AG09309 (cell line): ENCODE data around the gene RIOK1.
A peak's percentile ranks its signal among the peaks of the same experiment; 100 is the strongest.

Experiments
- DNase-seq: peaks from one replicate; pipeline ENCODE4 v3.0.0-alpha.2; 2010; ENCODE audit warnings: low read depth
- H3K4me3 ChIP-seq: 2 replicates; pipeline ENCODE4 v1.5.1; 2011; ENCODE audit warnings: mild to moderate bottlenecking, low read depth, low read length, moderate library complexity; ENCODE audit not compliant: control insufficient read depth
- CTCF ChIP-seq: IDR thresholded peaks from 2 replicates; pipeline ENCODE4 v1.5.1; 2011; ENCODE audit warnings: mild to moderate bottlenecking, low read depth, low read length, inconsistent platforms; ENCODE audit not compliant: insufficient read depth, control insufficient read depth; ENCODE audit errors: missing control alignments

RIOK1 gene

GRCh38 chr6:7419065-7419464, 29.5 kb downstream of the RIOK1 start:
- H3K4me3 ChIP-seq = no peak overlapping the region
- TF ChIP-seq CTCF = no peak
- DNase-seq = no peak

- no peak for TF ChIP-seq CTCF
- H3K4me3 ChIP-seq = no peak overlapping the region
- DNase-seq = no peak
Measured at GRCh38 chr6:7421066-7421465, 31.5 kb downstream of the RIOK1 start.

- H3K4me3 ChIP-seq = no peak overlapping the region
- no peak for DNase-seq
- TF ChIP-seq CTCF = no peak
Measured at GRCh38 chr6:7424058-7424457, 34.5 kb downstream of the RIOK1 start.

- H3K4me3 ChIP-seq = no peak overlapping the region
- peak; percentile 33 for DNase-seq
- peak; percentile 69 for TF ChIP-seq CTCF
Measured at GRCh38 chr6:7424967-7425807, 35.6 kb downstream of the RIOK1 start.

GRCh38 chr6:7425808-7426190, 36.2 kb downstream of the RIOK1 start:
- H3K4me3 ChIP-seq = no peak overlapping the region
- DNase-seq = no peak
- no peak for TF ChIP-seq CTCF

GRCh38 chr6:7426447-7427169, 37.0 kb downstream of the RIOK1 start:
- TF ChIP-seq CTCF = no peak
- no peak for DNase-seq
- no peak overlapping the region for H3K4me3 ChIP-seq
